A549 (cell line): ENCODE results near the gene VSTM4.

Source experiments
- EHF ChIP-seq: fragments of 250-450 bp; sonication (Bioruptor Pico); IDR thresholded peaks from 2 replicates; pipeline ENCODE4 v1.5.0; 2020; ENCODE audit warnings: mild to moderate bottlenecking
- EP300 ChIP-seq, 2 experiments: fragments of >200 bp; sonication (Bioruptor Twin); formaldehyde crosslinking; IDR thresholded peaks; 2 replicates in 1 of 2; 3 replicates in 1 of 2; pipeline ENCODE4 v1.6.1; 2016 to 2017
- FOSL2 ChIP-seq, 2 experiments: fragments of 450-650 bp in 1 of 2; fragments of >200 bp in 1 of 2; sonication (Bioruptor Twin) in 1 of 2; formaldehyde crosslinking; IDR thresholded peaks; 2 replicates each; pipeline versions ENCODE4 v1.5.0 to v1.6.1; 2016 to 2020; ENCODE audit warnings: mild to moderate bottlenecking in 1 of 2, moderate library complexity in 1 of 2
- JUN ChIP-seq, 2 experiments: fragments of >200 bp; sonication (Bioruptor Twin); formaldehyde crosslinking; IDR thresholded peaks; 2 replicates in 1 of 2; 3 replicates in 1 of 2; pipeline ENCODE4 v1.6.1; 2016 to 2017
- NPAS2 ChIP-seq: fragments of 250-450 bp; sonication (Bioruptor Pico); IDR thresholded peaks from 2 replicates; pipeline ENCODE4 v1.8.0; 2022; ENCODE audit warnings: mild to moderate bottlenecking, moderate library complexity, borderline replicate concordance
- PHF8 ChIP-seq: fragments of 200-600 bp; sonication (generic); IDR thresholded peaks from 2 replicates; pipeline ENCODE4 v1.6.1; 2016; ENCODE audit warnings: low read depth, mild to moderate bottlenecking, antibody characterized with exemption, moderate library complexity, borderline replicate concordance
- POLR2A ChIP-seq: IDR thresholded peaks from 2 replicates; pipeline ENCODE4 v1.6.1; 2012; ENCODE audit warnings: mild to moderate bottlenecking, low read length
- RAD21 ChIP-seq, 2 experiments: fragments of >200 bp in 1 of 2; sonication (Bioruptor Twin) in 1 of 2; formaldehyde crosslinking in 1 of 2; IDR thresholded peaks in 1 of 2; conservative IDR thresholded peaks in 1 of 2; 2 replicates in 1 of 2; 3 replicates in 1 of 2; pipeline ENCODE4 v1.6.1; 2012 to 2018; ENCODE audit warnings: inconsistent platforms in 1 of 2
- ZC3H11A ChIP-seq: fragments of 450-650 bp; IDR thresholded peaks from 2 replicates; pipeline ENCODE4 v1.6.1; 2014; ENCODE audit warnings: antibody characterized with exemption, mild to moderate bottlenecking
- TF ChIP-seq, protein P1 (sequence below): fragments of >200 bp; sonication (Bioruptor Twin); formaldehyde crosslinking; IDR thresholded peaks from 3 replicates; pipeline ENCODE4 v1.5.1; 2016

GRCh38 chr10:49010865-49011264, 104.5 kb downstream of the VSTM4 start:
- no peak for TF ChIP-seq PHF8
- TF ChIP-seq ZC3H11A = no peak
- no peak for TF ChIP-seq JUN (IDR thresholded peaks at IDR 0.05)
- TF ChIP-seq, protein P1, sequence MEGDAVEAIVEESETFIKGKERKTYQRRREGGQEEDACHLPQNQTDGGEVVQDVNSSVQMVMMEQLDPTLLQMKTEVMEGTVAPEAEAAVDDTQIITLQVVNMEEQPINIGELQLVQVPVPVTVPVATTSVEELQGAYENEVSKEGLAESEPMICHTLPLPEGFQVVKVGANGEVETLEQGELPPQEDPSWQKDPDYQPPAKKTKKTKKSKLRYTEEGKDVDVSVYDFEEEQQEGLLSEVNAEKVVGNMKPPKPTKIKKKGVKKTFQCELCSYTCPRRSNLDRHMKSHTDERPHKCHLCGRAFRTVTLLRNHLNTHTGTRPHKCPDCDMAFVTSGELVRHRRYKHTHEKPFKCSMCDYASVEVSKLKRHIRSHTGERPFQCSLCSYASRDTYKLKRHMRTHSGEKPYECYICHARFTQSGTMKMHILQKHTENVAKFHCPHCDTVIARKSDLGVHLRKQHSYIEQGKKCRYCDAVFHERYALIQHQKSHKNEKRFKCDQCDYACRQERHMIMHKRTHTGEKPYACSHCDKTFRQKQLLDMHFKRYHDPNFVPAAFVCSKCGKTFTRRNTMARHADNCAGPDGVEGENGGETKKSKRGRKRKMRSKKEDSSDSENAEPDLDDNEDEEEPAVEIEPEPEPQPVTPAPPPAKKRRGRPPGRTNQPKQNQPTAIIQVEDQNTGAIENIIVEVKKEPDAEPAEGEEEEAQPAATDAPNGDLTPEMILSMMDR = no peak
- TF ChIP-seq EP300 (IDR thresholded peaks at IDR 0.05) = no peak
- no peak for TF ChIP-seq FOSL2 (IDR thresholded peaks at IDR 0.05)
- TF ChIP-seq FOSL2 (CRISPR knock-in tag; IDR thresholded peaks at IDR 0.05) = no peak
- TF ChIP-seq RAD21 (conservative IDR thresholded peaks at IDR 0.05 in 1 of 2, IDR thresholded peaks at IDR 0.05 in 1 of 2) = no peak
- no peak for TF ChIP-seq EHF (CRISPR knock-in tag)
- no peak for TF ChIP-seq POLR2A
- no peak for TF ChIP-seq NPAS2 (CRISPR knock-in tag)
